Smooth muscle cell (in vitro differentiated cells): ENCODE measurements around the gene DNAH1. TPM values are rescaled to one million over a fixed set of nuclear protein-coding genes. Genes with fewer than 3 reads are reported as not detected.

Experiments used
- DNase-seq: peaks from one replicate; lab custom pipeline; 2025; ENCODE audit not compliant: unreplicated experiment; lab: John Stamatoyannopoulos, UW
- H2AFZ ChIP-seq: fragments of 200-600 bp; sonication (generic); 2 replicates; pipeline ENCODE4 v1.6.0; 2016; ENCODE audit warnings: antibody characterized with exemption, low read depth, mild to moderate bottlenecking
- H3F3A ChIP-seq: fragments of 200-600 bp; sonication (generic); 2 replicates; pipeline ENCODE4 v1.6.0; 2017; ENCODE audit warnings: antibody characterized with exemption, low read depth
- H3K27ac ChIP-seq: fragments of 200-600 bp; sonication (generic); 2 replicates; pipeline ENCODE4 v1.5.1; 2016; ENCODE audit warnings: low read depth, mild to moderate bottlenecking
- H3K27me3 ChIP-seq: fragments of 200-600 bp; sonication (generic); 2 replicates; pipeline ENCODE4 v1.6.1; 2016; ENCODE audit warnings: low read depth, mild to moderate bottlenecking
- H3K36me3 ChIP-seq: fragments of 200-600 bp; sonication (generic); 2 replicates; pipeline ENCODE4 v1.5.1; 2016; ENCODE audit warnings: low read depth
- H3K4me1 ChIP-seq: fragments of 200-600 bp; sonication (generic); 2 replicates; pipeline ENCODE4 v1.5.1; 2016; ENCODE audit warnings: low read depth
- H3K4me2 ChIP-seq: fragments of 200-600 bp; sonication (generic); 2 replicates; pipeline ENCODE4 v1.6.0; 2016; ENCODE audit warnings: mild to moderate bottlenecking
- H3K4me3 ChIP-seq: fragments of 200-600 bp; sonication (generic); 2 replicates; pipeline ENCODE4 v1.5.1; 2016; ENCODE audit warnings: mild to moderate bottlenecking
- H3K79me2 ChIP-seq: fragments of 200-600 bp; sonication (generic); 2 replicates; pipeline ENCODE4 v1.6.0; 2016; ENCODE audit warnings: low read depth, mild to moderate bottlenecking
- H3K9ac ChIP-seq: fragments of 200-600 bp; sonication (generic); 2 replicates; pipeline ENCODE4 v1.6.0; 2016; ENCODE audit warnings: low read depth
- H3K9me3 ChIP-seq: fragments of 200-600 bp; sonication (generic); replicated peaks from 2 replicates; pipeline ENCODE4 v1.5.1; 2016; ENCODE audit warnings: low read depth
- H4K20me1 ChIP-seq: fragments of 200-600 bp; sonication (generic); 2 replicates; pipeline ENCODE4 v1.6.0; 2016; ENCODE audit warnings: low read depth
- CTCF ChIP-seq: fragments of 200-600 bp; sonication (generic); IDR thresholded peaks from 2 replicates; pipeline ENCODE4 v1.5.1; 2017; ENCODE audit warnings: borderline replicate concordance, mild to moderate bottlenecking, antibody characterized with exemption; ENCODE audit not compliant: insufficient read depth, poor library complexity, severe bottlenecking
- WGBS: methylation state at CpG from one replicate; pipeline ENCODE4 v1.1.7; 2016; ENCODE audit warnings: low lambda C conversion rate; 5-methylcytosine and 5-hydroxymethylcytosine counted together
- polyA plus RNA-seq: library from polyadenylated mRNA; unstranded; fragments of >200 nt; fragmentation: Nextera tagmentation; extraction: Ambion mirVana; gene quantifications from 2 replicates; pipeline ENCODE4 v1.2.1, GENCODE V29; 2016
- total RNA-seq: library from RNA; depleted of rRNA; stranded (reverse); fragments of >200 nt; gene quantifications from 2 replicates; pipeline ENCODE4 v1.2.3, GENCODE V29; 2014

The DNAH1 gene
- total and polyA plus RNA-seq, 2 experiments from 2014 or later = 0.54 to 3.7 TPM

DNA sequence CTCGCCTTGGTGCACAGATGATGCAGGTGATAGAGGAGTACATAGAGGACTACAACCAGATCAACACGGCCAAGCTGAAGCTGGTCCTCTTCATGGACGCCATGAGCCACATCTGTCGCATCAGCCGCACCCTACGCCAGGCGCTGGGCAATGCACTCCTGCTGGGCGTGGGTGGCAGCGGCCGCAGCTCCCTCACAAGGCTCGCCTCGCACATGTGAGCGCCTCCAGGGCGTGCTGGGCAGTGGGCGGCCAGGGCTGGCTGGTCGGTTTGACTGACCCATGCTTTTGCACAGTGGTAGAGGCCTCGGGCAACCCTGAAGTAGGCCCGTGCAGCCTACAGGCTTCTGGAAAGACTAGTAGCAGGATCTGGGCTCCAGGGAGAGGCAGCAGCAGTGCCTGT is 65.5 kb downstream of the DNAH1 start:
- Histone ChIP-seq H3K79me2 (no peaks in the 10 kb centered on the region), H2AFZ (no peak overlapping the region), H3K9me3 (no peaks in the 10 kb centered on the region), H3K4me1 (no peaks in the 10 kb centered on the region), H3K27ac (no peak overlapping the region), H3K9ac (no peak overlapping the region), H3K27me3 (no peaks in the 10 kb centered on the region), H3K36me3 (no peaks in the 10 kb centered on the region), H3K4me3 (no peak overlapping the region), H3F3A (no peaks in the 10 kb centered on the region), H4K20me1 (no peaks in the 10 kb centered on the region), H3K4me2 (no peak overlapping the region)
- TF ChIP-seq CTCF = no peak
- no peak for DNase-seq
- WGBS = 94% methylated on average over 18 of the region's 18 CpGs

GRCh38 chr3:52383446-52383845 is 67.3 kb downstream of the DNAH1 start:
- H4K20me1 ChIP-seq = no peaks in the 10 kb centered on the region
- no peaks in the 10 kb centered on the region for H3K36me3 ChIP-seq
- H3K27ac ChIP-seq = no peak overlapping the region
- 97% methylated on average over 14 of the region's 14 CpGs for WGBS
- no peak overlapping the region for H3K9ac ChIP-seq
- H3F3A ChIP-seq = no peaks in the 10 kb centered on the region
- no peaks in the 10 kb centered on the region for H3K79me2 ChIP-seq
- no peaks in the 10 kb centered on the region for H3K27me3 ChIP-seq
- no peak overlapping the region for H3K4me2 ChIP-seq
- no peak overlapping the region for H2AFZ ChIP-seq
- H3K4me3 ChIP-seq = no peak overlapping the region
- H3K9me3 ChIP-seq = no peaks in the 10 kb centered on the region
- DNase-seq = no peak
- no peak for TF ChIP-seq CTCF
- H3K4me1 ChIP-seq = no peaks in the 10 kb centered on the region

- WGBS = 87% methylated on average over 9 of the region's 9 CpGs
- Histone ChIP-seq H3K27me3 (no peaks in the 10 kb centered on the region), H3K4me2 (no peak overlapping the region), H3K9ac (no peak overlapping the region), H3K4me1 (no peaks in the 10 kb centered on the region), H4K20me1 (no peaks in the 10 kb centered on the region), H3K27ac (no peak overlapping the region), H2AFZ (no peak overlapping the region), H3K36me3 (no peaks in the 10 kb centered on the region), H3K79me2 (no peaks in the 10 kb centered on the region), H3F3A (no peaks in the 10 kb centered on the region), H3K4me3 (no peak overlapping the region), H3K9me3 (no peaks in the 10 kb centered on the region)
- TF ChIP-seq CTCF = no peak
- no peak for DNase-seq
Measured at GRCh38 chr3:52384019-52384761, 68.1 kb downstream of the DNAH1 start.

GRCh38 chr3:52385157-52385556 is 69.0 kb downstream of the DNAH1 start:
- H2AFZ ChIP-seq = no peak overlapping the region
- no peaks in the 10 kb centered on the region for H3K4me1 ChIP-seq
- no peak overlapping the region for H3K4me3 ChIP-seq
- no peak for DNase-seq
- H3K9me3 ChIP-seq = no peaks in the 10 kb centered on the region
- H3F3A ChIP-seq = no peaks in the 10 kb centered on the region
- no peak overlapping the region for H3K27ac ChIP-seq
- H3K27me3 ChIP-seq = no peaks in the 10 kb centered on the region
- 45% methylated on average over 10 of the region's 10 CpGs for WGBS
- peak; percentile 40 for TF ChIP-seq CTCF
- H3K9ac ChIP-seq = no peak overlapping the region
- no peak overlapping the region for H3K4me2 ChIP-seq
- H3K36me3 ChIP-seq = no peaks in the 10 kb centered on the region
- no peaks in the 10 kb centered on the region for H3K79me2 ChIP-seq
- H4K20me1 ChIP-seq = no peaks in the 10 kb centered on the region
